Tibial nerve (tissue), 4 donors: ENCODE measurements around the gene FRMD4B. TPM values are rescaled to one million over a fixed set of nuclear protein-coding genes. Genes with fewer than 3 reads are reported as not detected.

Source experiments
- DNase-seq, 2 donors: peaks; one replicate each; pipeline ENCODE4 v3.0.0-alpha.2; 2019; ENCODE audit warnings: low spot score in 2 of 2
- H3K27ac ChIP-seq, 4 donors: fragments of 200-600 bp; sonication (generic) in 3 of 4; one replicate each; pipeline ENCODE4 v1.5.1; 2017 to 2019; ENCODE audit warnings: mild to moderate bottlenecking in 1 of 4
- H3K27me3 ChIP-seq, 2 donors: fragments of 200-600 bp; sonication (generic) in 1 of 2; one replicate each; pipeline versions ENCODE4 v1.5.1 to v1.6.0; 2017 to 2019
- H3K36me3 ChIP-seq, 3 donors: fragments of 200-600 bp; sonication (generic); one replicate each; pipeline ENCODE4 v1.5.1; 2018 to 2019
- H3K4me1 ChIP-seq, 4 donors: fragments of 200-600 bp; sonication (generic) in 3 of 4; one replicate each; pipeline ENCODE4 v1.5.1; 2017 to 2019
- H3K4me3 ChIP-seq, 4 donors: fragments of 200-600 bp; sonication (generic) in 3 of 4; one replicate each; pipeline ENCODE4 v1.5.1; 2017 to 2019; ENCODE audit warnings: mild to moderate bottlenecking in 1 of 4, moderate library complexity in 1 of 4
- H3K9me3 ChIP-seq, 4 donors: fragments of 200-600 bp; sonication (generic) in 3 of 4; one replicate each; pipeline ENCODE4 v1.5.1; 2017 to 2019
- CTCF ChIP-seq, 5 experiments: fragments of 200-600 bp in 3 of 5; fragments of 450-650 bp in 2 of 5; sonication (generic) in 3 of 5; IDR thresholded peaks; one replicate each; pipeline ENCODE4 v1.5.1; 2016 to 2019; ENCODE audit warnings: antibody characterized with exemption in 5 of 5, mild to moderate bottlenecking in 3 of 5, moderate library complexity in 2 of 5
- EP300 ChIP-seq, 2 donors: sonication (generic); formaldehyde crosslinking; IDR thresholded peaks; one replicate each; pipeline ENCODE4 v1.6.1; 2017; ENCODE audit warnings: antibody characterized with exemption in 2 of 2, mild to moderate bottlenecking in 1 of 2
- POLR2A ChIP-seq, 2 donors: fragments of 450-650 bp; IDR thresholded peaks; one replicate each; pipeline ENCODE4 v1.6.1; 2017; ENCODE audit warnings: antibody characterized with exemption in 2 of 2, mild to moderate bottlenecking in 2 of 2, moderate library complexity in 2 of 2
- WGBS, 2 donors: methylation state at CpG; one replicate each; pipeline ENCODE4 v1.1.5; 2018; 5-methylcytosine and 5-hydroxymethylcytosine counted together
- total RNA-seq, 4 donors: library from RNA; depleted of rRNA; stranded (reverse); fragments of >200 nt; gene quantifications; one replicate each; pipeline ENCODE4 v1.1.0, GENCODE V29; 2016

Gene FRMD4B
- total RNA-seq, 4 donors from 2014 or later = 41.7 to 62.1 (median 56.1) TPM

GRCh38 chr3:69322158-69322509, 63.8 kb downstream of the FRMD4B start:
- Histone ChIP-seq H3K9me3 (no peaks in the 10 kb centered on the region), H3K4me1 (peaks cover 0 to 43% (median 5%) of the 10 kb centered on the region in 4 donors), H3K27me3 (no peaks in the 10 kb centered on the region), H3K36me3 (no peaks in the 10 kb centered on the region), H3K4me3 (no peak overlapping the region), H3K27ac (peak overlapping the region in 1 of 4 donors; percentile 27)
- no peak for TF ChIP-seq POLR2A (IDR thresholded peaks at IDR 0.05)
- TF ChIP-seq CTCF (IDR thresholded peaks at IDR 0.05) = no peak
- no peak for TF ChIP-seq EP300 (IDR thresholded peaks at IDR 0.05)
- DNase-seq = no peak
- WGBS, 2 donors = 54 to 68% methylated on average over 4 of the region's 4 CpGs

GRCh38 chr3:69321301-69322157, 64.4 kb downstream of the FRMD4B start:
- peaks cover 0 to 40% (median 3%) of the 10 kb centered on the region in 4 donors for H3K4me1 ChIP-seq
- no peak for DNase-seq
- H3K27ac ChIP-seq = peak overlapping the region in 3 of 4 donors; percentile 21 to 52 (median 27)
- no peaks in the 10 kb centered on the region for H3K27me3 ChIP-seq
- H3K36me3 ChIP-seq = no peaks in the 10 kb centered on the region
- no peak overlapping the region for H3K4me3 ChIP-seq
- H3K9me3 ChIP-seq = no peaks in the 10 kb centered on the region
- WGBS, 2 donors = 68 to 75% methylated on average over 9 of the region's 9 CpGs
- TF ChIP-seq CTCF (IDR thresholded peaks at IDR 0.05) (no peak), EP300 (IDR thresholded peaks at IDR 0.05) (no peak), POLR2A (IDR thresholded peaks at IDR 0.05) (no peak)

GRCh38 chr3:69320871-69321271, 65.0 kb downstream of the FRMD4B start:
- no peaks in the 10 kb centered on the region for H3K9me3 ChIP-seq
- 49 to 57% methylated on average over 4 of the region's 4 CpGs for WGBS, 2 donors
- H3K27me3 ChIP-seq = no peaks in the 10 kb centered on the region
- peak in 1 of 2 donors; percentile 39 for TF ChIP-seq EP300 (IDR thresholded peaks at IDR 0.05)
- TF ChIP-seq CTCF (IDR thresholded peaks at IDR 0.05) = no peak
- DNase-seq = no peak
- peaks cover 0 to 40% (median 2%) of the 10 kb centered on the region in 4 donors for H3K4me1 ChIP-seq
- H3K4me3 ChIP-seq = no peak overlapping the region
- H3K36me3 ChIP-seq = no peaks in the 10 kb centered on the region
- peak overlapping the region in 2 of 4 donors; percentile 21 to 52 for H3K27ac ChIP-seq

GRCh38 chr3:69319652-69320051, 66.2 kb downstream of the FRMD4B start:
- DNase-seq = no peak
- peaks cover 0 to 31% (median 2%) of the 10 kb centered on the region in 4 donors for H3K4me1 ChIP-seq
- H3K27ac ChIP-seq = no peak overlapping the region
- no peaks in the 10 kb centered on the region for H3K9me3 ChIP-seq
- WGBS, 2 donors = 45% methylated on average over 4 of the region's 4 CpGs
- no peak overlapping the region for H3K4me3 ChIP-seq
- no peaks in the 10 kb centered on the region for H3K27me3 ChIP-seq
- TF ChIP-seq CTCF (IDR thresholded peaks at IDR 0.05) = no peak
- TF ChIP-seq EP300 (IDR thresholded peaks at IDR 0.05) = no peak
- no peak for TF ChIP-seq POLR2A (IDR thresholded peaks at IDR 0.05)
- H3K36me3 ChIP-seq = no peaks in the 10 kb centered on the region

- Histone ChIP-seq H3K27me3 (no peaks in the 10 kb centered on the region), H3K4me1 (peaks cover 0 to 19% (median 2%) of the 10 kb centered on the region in 4 donors), H3K27ac (no peak overlapping the region), H3K9me3 (no peaks in the 10 kb centered on the region), H3K4me3 (no peak overlapping the region), H3K36me3 (no peaks in the 10 kb centered on the region)
- 94 to 98% methylated on average over 5 of the region's 5 CpGs for WGBS, 2 donors
- no peak for TF ChIP-seq POLR2A (IDR thresholded peaks at IDR 0.05)
- TF ChIP-seq CTCF (IDR thresholded peaks at IDR 0.05) = no peak
- no peak for TF ChIP-seq EP300 (IDR thresholded peaks at IDR 0.05)
- no peak for DNase-seq
Measured at GRCh38 chr3:69318410-69318809, 67.5 kb downstream of the FRMD4B start.
